Measurements from ENCODE around the gene MYOZ2.
"Not testable (repeated sequence)": the region's sequence is repeated elsewhere in the genome, so short reads cannot be mapped to it uniquely, and the experiment has no call there.

MYOZ2 gene

GRCh38 chr4:119130365-119131065, 5.1 kb upstream of the MYOZ2 start:
- no peak for DNase-seq

GRCh38 chr4:119131164-119131563, 4.5 kb upstream of the MYOZ2 start:
- DNase-seq, result no peak

GRCh38 chr4:119132306-119132705, 3.3 kb upstream of the MYOZ2 start:
- DNase-seq, result no peak

GRCh38 chr4:119136546-119136945, 914 bp downstream of the MYOZ2 start:
- DNase-seq, result no peak

- DNase-seq, result peak; percentile 5
These were observed 2.4 kb downstream of the MYOZ2 start for GRCh38 chr4:119138046-119138445.

GRCh38 chr4:119139311-119139710, 3.7 kb downstream of the MYOZ2 start:
- peak; percentile 43 for DNase-seq

GRCh38 chr4:119139822-119140252, 4.2 kb downstream of the MYOZ2 start:
- DNase-seq, result no peak

GRCh38 chr4:119141283-119141682, 5.7 kb downstream of the MYOZ2 start:
- not testable (repeated sequence) for DNase-seq

GRCh38 chr4:119142833-119143232, 7.2 kb downstream of the MYOZ2 start:
- DNase-seq, result no peak

- DNase-seq, result not testable (repeated sequence)
These were observed 7.7 kb downstream of the MYOZ2 start for GRCh38 chr4:119143341-119143740.

- DNase-seq, result no peak
These were observed 13.5 kb downstream of the MYOZ2 start for GRCh38 chr4:119149110-119149509.

- no peak for DNase-seq
These were observed 15.5 kb downstream of the MYOZ2 start for GRCh38 chr4:119151161-119151560.

- DNase-seq, result no peak
These were observed 17.1 kb downstream of the MYOZ2 start for GRCh38 chr4:119152741-119153140.

GRCh38 chr4:119162174-119162573, 26.5 kb downstream of the MYOZ2 start:
- no peak for DNase-seq

- DNase-seq, result no peak
These were observed 30.1 kb downstream of the MYOZ2 start for GRCh38 chr4:119165767-119166166.

- DNase-seq, result no peak
These were observed 34.6 kb downstream of the MYOZ2 start for GRCh38 chr4:119170195-119170594.

GRCh38 chr4:119172223-119172622, 36.6 kb downstream of the MYOZ2 start:
- peak; percentile 3 for DNase-seq

- DNase-seq, result not testable (repeated sequence)
These were observed 38.2 kb downstream of the MYOZ2 start for GRCh38 chr4:119173729-119174361.

GRCh38 chr4:119179011-119179410, 43.4 kb downstream of the MYOZ2 start:
- DNase-seq, result no peak

- no peak for DNase-seq
These were observed 48.5 kb downstream of the MYOZ2 start for GRCh38 chr4:119184128-119184527.

GRCh38 chr4:119189638-119190037, 54.0 kb downstream of the MYOZ2 start:
- DNase-seq, result no peak

- no peak for DNase-seq
These were observed 54.7 kb downstream of the MYOZ2 start for GRCh38 chr4:119190354-119190753.

GRCh38 chr4:119191505-119191904, 55.9 kb downstream of the MYOZ2 start:
- DNase-seq, result no peak

- no peak for DNase-seq
These were observed 62.2 kb downstream of the MYOZ2 start for GRCh38 chr4:119197772-119198212.

GRCh38 chr4:119204916-119205315, 69.3 kb downstream of the MYOZ2 start:
- DNase-seq, result no peak

Data from HCEC 1CT (cell line).